CD4-positive, alpha-beta T cell treated with Interleukin-10 for 1 hour (primary cell): ENCODE data around the gene DEXI.
"Not testable (repeated sequence)": the region's sequence is repeated elsewhere in the genome, so short reads cannot be mapped to it uniquely, and the experiment has no call there.

Source experiments
- DNase-seq: peaks from one replicate; pipeline ENCODE4 v3.0.0-alpha.2; 2020

Gene DEXI

GRCh38 chr16:10967986-10968385 is 25.7 kb upstream of the DEXI start:
- DNase-seq: no peak

- DNase-seq: peak; percentile 30
These were observed 24.3 kb upstream of the DEXI start for GRCh38 chr16:10966559-10966958.

- no peak for DNase-seq
These were observed 23.9 kb upstream of the DEXI start for GRCh38 chr16:10966129-10966528.

DNA sequence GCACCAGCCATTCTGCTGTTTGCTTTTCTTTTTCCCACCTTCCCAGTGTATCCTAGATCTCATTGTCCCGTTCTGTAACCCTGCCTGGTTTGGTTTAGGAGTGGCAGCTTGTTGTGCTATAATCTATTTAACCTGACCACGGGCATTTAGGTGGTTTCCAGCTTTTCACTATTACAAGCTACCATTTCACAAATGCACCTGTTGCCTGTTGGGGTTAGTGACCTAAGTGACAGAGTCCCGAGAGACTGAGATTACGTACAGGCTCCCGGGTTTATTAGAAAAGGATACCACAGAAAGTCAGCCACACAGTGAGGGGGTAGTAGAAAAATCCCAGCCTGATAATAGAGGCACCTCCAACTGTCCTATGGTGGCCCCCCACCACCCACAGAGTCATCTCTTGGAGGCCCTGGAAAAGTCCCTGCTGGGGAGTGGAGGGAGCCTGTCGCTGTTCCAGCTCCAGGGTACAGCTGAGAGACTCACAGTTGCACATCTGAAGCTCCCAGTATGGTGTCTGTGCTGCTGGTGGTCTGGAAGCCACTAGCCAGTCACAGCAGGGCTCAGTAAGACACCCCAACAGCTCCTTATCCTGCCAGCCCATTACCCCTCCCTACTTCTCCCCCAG is 23.3 kb upstream of the DEXI start:
- no peak for DNase-seq

- DNase-seq: peak; percentile 75
These were observed 22.6 kb upstream of the DEXI start for GRCh38 chr16:10964891-10965326.

GRCh38 chr16:10964039-10964890 is 22.0 kb upstream of the DEXI start:
- DNase-seq: peak; percentile 83

GRCh38 chr16:10961231-10961630 is 19.0 kb upstream of the DEXI start:
- DNase-seq: no peak

- no peak for DNase-seq
These were observed 16.9 kb upstream of the DEXI start for GRCh38 chr16:10959161-10959560.

GRCh38 chr16:10957771-10958482 is 15.7 kb upstream of the DEXI start:
- no peak for DNase-seq

GRCh38 chr16:10954903-10955302 is 12.6 kb upstream of the DEXI start:
- no peak for DNase-seq

DNA sequence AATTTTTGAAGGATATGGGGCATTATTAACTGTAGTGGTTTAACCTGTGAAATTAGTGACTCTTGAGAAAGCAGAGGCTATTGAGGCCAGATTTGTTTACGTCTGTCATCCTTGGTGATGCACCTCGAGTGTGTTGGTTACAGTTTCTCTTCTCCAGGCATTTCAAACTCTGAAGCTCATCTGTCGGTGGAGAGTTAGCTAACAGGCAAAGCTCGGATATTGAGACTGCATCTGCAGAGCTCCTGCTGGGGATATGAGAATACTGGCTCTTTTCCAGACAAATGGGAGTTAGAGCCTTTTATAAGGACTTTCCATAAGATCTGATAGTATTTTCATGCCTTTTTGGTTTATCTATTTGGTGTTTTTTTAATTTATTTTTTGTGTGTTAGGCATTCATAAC is 8.8 kb upstream of the DEXI start:
- no peak for DNase-seq

GRCh38 chr16:10950393-10950792 is 8.1 kb upstream of the DEXI start:
- DNase-seq: no peak

GRCh38 chr16:10949424-10949970 is 7.2 kb upstream of the DEXI start:
- peak; percentile 51 for DNase-seq

- DNase-seq: no peak
These were observed 5.0 kb upstream of the DEXI start for GRCh38 chr16:10947211-10947787.

GRCh38 chr16:10946308-10946707 is 4.0 kb upstream of the DEXI start:
- DNase-seq: no peak

DNA sequence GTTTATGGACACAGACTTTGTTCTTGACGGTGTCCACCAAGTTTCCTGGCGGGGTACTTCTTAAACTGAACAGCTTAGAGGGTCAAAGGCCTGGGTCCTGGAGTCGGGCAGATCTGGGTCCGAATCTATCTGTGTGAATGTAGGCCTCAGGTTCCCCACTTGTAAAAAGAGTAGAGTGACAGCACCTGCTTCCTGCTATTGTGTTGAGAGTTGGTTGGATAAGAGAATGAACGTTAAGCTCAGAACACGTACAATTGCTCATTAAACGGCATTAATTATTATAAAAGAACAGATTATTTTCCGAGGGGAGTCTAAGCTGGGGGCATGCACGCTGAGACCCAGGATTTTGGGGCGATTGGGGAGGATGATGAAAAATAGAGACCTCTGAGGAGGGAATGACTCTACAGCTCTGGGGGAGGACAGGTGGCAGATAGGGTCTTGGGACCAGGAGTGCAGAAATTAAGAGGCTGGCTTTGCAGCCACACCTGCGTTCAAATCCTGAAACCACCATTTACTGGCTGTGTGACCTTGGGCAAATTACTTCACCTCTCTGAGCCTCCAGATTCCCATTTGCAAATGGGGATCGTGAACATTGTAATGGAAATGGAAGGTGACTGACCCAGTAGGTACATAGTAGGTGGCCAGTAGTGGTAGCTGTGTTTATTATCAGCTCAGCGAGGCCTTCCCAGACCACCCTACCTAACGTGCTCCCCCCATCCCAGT is 3.0 kb upstream of the DEXI start:
- no peak for DNase-seq

DNA sequence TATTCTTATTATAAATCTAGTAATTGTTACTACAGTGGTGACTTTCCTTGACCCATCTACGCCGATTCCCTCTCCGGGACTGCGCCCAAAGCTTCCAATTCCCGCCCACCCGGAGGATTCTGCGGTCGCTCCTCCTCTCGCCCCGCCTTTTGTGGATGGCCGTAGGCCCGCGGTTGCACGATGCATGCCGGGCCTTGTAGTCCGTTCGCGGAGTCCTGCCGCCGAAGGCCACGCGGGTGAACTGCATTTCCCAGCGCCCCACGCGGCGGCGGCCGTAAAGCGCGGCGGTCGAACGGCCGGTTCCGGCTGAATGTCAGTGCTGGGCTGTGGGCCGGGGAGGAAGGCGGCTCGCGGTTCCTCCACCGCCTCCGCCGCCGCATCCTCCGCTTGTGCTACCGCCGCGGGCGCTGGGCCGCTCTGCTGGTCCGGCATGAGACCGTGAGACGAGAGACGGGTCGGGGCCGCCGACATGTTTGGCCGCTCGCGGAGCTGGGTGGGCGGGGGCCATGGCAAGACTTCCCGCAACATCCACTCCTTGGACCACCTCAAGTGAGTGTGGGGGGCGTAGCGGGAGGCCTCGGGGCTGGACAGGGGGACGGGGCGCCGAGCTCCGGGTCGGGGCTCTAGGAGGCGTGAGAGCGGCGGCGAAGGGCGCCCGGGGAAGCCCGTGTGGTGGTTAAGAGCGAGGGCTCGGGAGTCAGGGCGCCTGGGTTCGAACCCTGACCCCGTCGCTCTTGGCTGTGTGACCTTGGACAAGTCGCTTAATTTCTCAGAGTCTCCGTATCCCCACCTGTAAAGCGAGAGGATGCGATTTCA is 2.2 kb upstream of the DEXI start, which contains the start of gene CLEC16A:
CLEC16A (plus strand) TSS at position 316 of the 816 bp plus-strand sequence; CDS start at position 470, 154 bp downstream.
- DNase-seq: peak; percentile 96

GRCh38 chr16:10943064-10943353 is 741 bp upstream of the DEXI start:
- no peak for DNase-seq

GRCh38 chr16:10941935-10942351 is 325 bp downstream of the DEXI start:
- not testable (repeated sequence) for DNase-seq

- no peak for DNase-seq
These were observed 938 bp downstream of the DEXI start for GRCh38 chr16:10941127-10941933.
